Cardiac muscle cell (in vitro differentiated cells and primary cell): ENCODE measurements around the gene LNX2. TPM values are rescaled to one million over a fixed set of nuclear protein-coding genes. Genes with fewer than 3 reads are reported as not detected.

ENCODE experiments used
- DNase-seq, 2 donors: peaks; one replicate each; pipeline versions ENCODE4 v3.0.0 to v3.0.0-alpha.2; 2010 to 2017; ENCODE audit warnings: low read depth in 1 of 2, low spot score in 1 of 2
- H3K27ac ChIP-seq: fragments of 200-600 bp; sonication (generic); 2 replicates; pipeline ENCODE4 v1.5.1; 2016
- H3K27me3 ChIP-seq: fragments of 200-600 bp; sonication (generic); 2 replicates; pipeline ENCODE4 v1.6.0; 2016; ENCODE audit warnings: control low read depth
- H3K36me3 ChIP-seq: fragments of 200-600 bp; sonication (generic); 2 replicates; pipeline ENCODE4 v1.5.1; 2016; ENCODE audit warnings: control low read depth
- H3K4me1 ChIP-seq: fragments of 200-600 bp; sonication (generic); 2 replicates; pipeline ENCODE4 v1.8.1; 2017; ENCODE audit warnings: low read depth, mild to moderate bottlenecking, mixed run types
- H3K4me3 ChIP-seq: fragments of 200-600 bp; sonication (generic); 2 replicates; pipeline ENCODE4 v1.5.1; 2016; ENCODE audit warnings: mild to moderate bottlenecking
- H3K9me3 ChIP-seq: fragments of 200-600 bp; sonication (generic); 2 replicates; pipeline ENCODE4 v1.5.1; 2017; ENCODE audit warnings: low read depth, mild to moderate bottlenecking, control low read depth
- CTCF ChIP-seq: IDR thresholded peaks from 2 replicates; pipeline ENCODE4 v1.5.1; 2012; ENCODE audit warnings: low read depth, mild to moderate bottlenecking, low read length
- polyA plus RNA-seq: library from polyadenylated mRNA; unstranded; fragments of >200 nt; fragmentation: Nextera tagmentation; extraction: Ambion mirVana; gene quantifications from 2 replicates; pipeline ENCODE4 v1.2.1, GENCODE V29; 2016
- total RNA-seq: library from RNA; depleted of rRNA; stranded (reverse); fragments of >200 nt; gene quantifications from 2 replicates; pipeline ENCODE4 v1.2.3, GENCODE V29; 2016

The LNX2 gene
- total RNA-seq (7.4 and 11.6 TPM in 2 replicates), polyA plus RNA-seq (7.1 and 10.1 TPM in 2 replicates)

- no peak for TF ChIP-seq CTCF
- DNase-seq: peak; percentile 98 to 99
- Histone ChIP-seq H3K9me3 (no peaks in the 10 kb centered on the region), H3K4me1 (peaks cover 23% of the 10 kb centered on the region), H3K4me3 (peak within 1 kb of the TSS; percentile 53), H3K36me3 (peaks cover 6% of the 10 kb centered on the region), H3K27ac (peak within 1 kb of the TSS; percentile 83), H3K27me3 (no peaks in the 10 kb centered on the region)
These were observed at the start of gene LNX2 for GRCh38 chr13:27620377-27621115. Gene LNX2 (minus strand): TSS chr13:27620529. CDS start chr13:27581703, 38,826 bp downstream.

- Histone ChIP-seq H3K36me3 (peaks cover 3% of the 10 kb centered on the region), H3K4me3 (no peak overlapping the region), H3K4me1 (peaks cover 27% of the 10 kb centered on the region), H3K27ac (peak overlapping the region; percentile 72), H3K27me3 (no peaks in the 10 kb centered on the region), H3K9me3 (no peaks in the 10 kb centered on the region)
- no peak for TF ChIP-seq CTCF
- peak; percentile 63 to 65 for DNase-seq
These were observed 47.6 kb upstream of the LNX2 start for GRCh38 chr13:27667946-27668345.

- no peaks in the 10 kb centered on the region for H3K9me3 ChIP-seq
- peak overlapping the region; percentile 72 for H3K27ac ChIP-seq
- H3K4me1 ChIP-seq: peaks cover 31% of the 10 kb centered on the region
- H3K36me3 ChIP-seq: peaks cover 3% of the 10 kb centered on the region
- H3K4me3 ChIP-seq: no peak overlapping the region
- DNase-seq: no peak
- no peaks in the 10 kb centered on the region for H3K27me3 ChIP-seq
- TF ChIP-seq CTCF: no peak
These were observed 46.6 kb upstream of the LNX2 start for GRCh38 chr13:27666951-27667350.

- H3K4me1 ChIP-seq: peaks cover 31% of the 10 kb centered on the region
- peaks cover 3% of the 10 kb centered on the region for H3K36me3 ChIP-seq
- no peak for TF ChIP-seq CTCF
- no peaks in the 10 kb centered on the region for H3K9me3 ChIP-seq
- no peak overlapping the region for H3K27ac ChIP-seq
- no peak for DNase-seq
- no peak overlapping the region for H3K4me3 ChIP-seq
- H3K27me3 ChIP-seq: no peaks in the 10 kb centered on the region
These were observed 45.4 kb upstream of the LNX2 start for GRCh38 chr13:27665761-27666160.

- Histone ChIP-seq H3K4me3 (no peak overlapping the region), H3K27ac (no peak overlapping the region), H3K36me3 (peaks cover 3% of the 10 kb centered on the region), H3K9me3 (no peaks in the 10 kb centered on the region), H3K4me1 (peaks cover 31% of the 10 kb centered on the region), H3K27me3 (no peaks in the 10 kb centered on the region)
- peak; percentile 21 for TF ChIP-seq CTCF
- peak in 1 of 2 donors; percentile 34 for DNase-seq
These were observed 45.0 kb upstream of the LNX2 start for GRCh38 chr13:27665333-27665732.
